Neural cell (in vitro differentiated cells): ENCODE results near the gene CIBAR2. TPM values are rescaled to one million over a fixed set of nuclear protein-coding genes. Genes with fewer than 3 reads are reported as not detected.

Experiments
- H2AFZ ChIP-seq: fragments of 200-600, 300-800 bp; sonication (generic), shearing (Covaris generic); 2 replicates; pipeline ENCODE4 v1.6.0; 2014; ENCODE audit warnings: low read depth, mild to moderate bottlenecking, antibody characterized with exemption, low read length, moderate library complexity
- H3F3A ChIP-seq: fragments of 200-600 bp; shearing (Covaris generic); 2 replicates; pipeline ENCODE4 v1.6.1; 2016; ENCODE audit warnings: mild to moderate bottlenecking, moderate library complexity, mixed read lengths, antibody characterized with exemption, low read length; ENCODE audit not compliant: insufficient read depth, poor library complexity, severe bottlenecking
- H3K27ac ChIP-seq: fragments of 200-600, 300-800 bp; sonication (generic), shearing (Covaris generic); 2 replicates; pipeline ENCODE4 v1.5.1; 2014; ENCODE audit warnings: mild to moderate bottlenecking, low read length, moderate library complexity
- H3K27me3 ChIP-seq: fragments of 300-800, 200-600 bp; sonication (generic), shearing (Covaris generic); 2 replicates; pipeline ENCODE4 v1.6.0; 2014; ENCODE audit warnings: mild to moderate bottlenecking, low read depth, low read length, moderate library complexity; ENCODE audit not compliant: insufficient read depth
- H3K36me3 ChIP-seq: fragments of 300-800, 200-600 bp; sonication (generic), shearing (Covaris generic); 2 replicates; pipeline ENCODE4 v1.5.1; 2014; ENCODE audit warnings: mild to moderate bottlenecking, antibody characterized with exemption, low read length, moderate library complexity; ENCODE audit not compliant: insufficient read depth
- H3K4me2 ChIP-seq: fragments of 300-800, 200-600 bp; sonication (generic), shearing (Covaris generic); 2 replicates; pipeline ENCODE4 v1.6.0; 2014; ENCODE audit warnings: mild to moderate bottlenecking, low read length
- H3K4me3 ChIP-seq: fragments of 300-800, 200-600 bp; sonication (generic), shearing (Covaris generic); 2 replicates; pipeline ENCODE4 v1.5.1; 2014; ENCODE audit warnings: mild to moderate bottlenecking, low read length, moderate library complexity
- H3K79me2 ChIP-seq: fragments of 200-600 bp; shearing (Covaris generic); replicated peaks from 2 replicates; pipeline ENCODE4 v1.6.0; 2014; ENCODE audit warnings: mild to moderate bottlenecking, low read length, moderate library complexity; ENCODE audit not compliant: insufficient read depth
- H3K9ac ChIP-seq: fragments of 300-800, 200-600 bp; sonication (generic), shearing (Covaris generic); 2 replicates; pipeline ENCODE4 v1.6.1; 2016; ENCODE audit warnings: mild to moderate bottlenecking, low read length, mixed read lengths
- H3K9me2 ChIP-seq: fragments of 200-600 bp; shearing (Covaris generic); 2 replicates; pipeline ENCODE4 v1.6.1; 2016; ENCODE audit warnings: mild to moderate bottlenecking, low read length, mixed read lengths; ENCODE audit not compliant: insufficient read depth
- H3K9me3 ChIP-seq: fragments of 200-600, 300-800 bp; sonication (generic), shearing (Covaris generic); 2 replicates; pipeline ENCODE4 v1.6.1; 2016; ENCODE audit warnings: mild to moderate bottlenecking, mixed run types, low read length, moderate library complexity, mixed read lengths
- H4K20me1 ChIP-seq: fragments of 200-600 bp; shearing (Covaris generic); 2 replicates; pipeline ENCODE4 v1.6.1; 2016; ENCODE audit warnings: mild to moderate bottlenecking, mixed run types; ENCODE audit not compliant: insufficient read depth
- CTCF ChIP-seq: fragments of 450-650 bp; IDR thresholded peaks from 2 replicates; pipeline ENCODE4 v1.5.1; 2014; ENCODE audit warnings: antibody characterized with exemption, mild to moderate bottlenecking, moderate library complexity; ENCODE audit not compliant: poor library complexity, severe bottlenecking
- EP300 ChIP-seq: fragments of 450-650 bp; conservative IDR thresholded peaks from 2 replicates; pipeline ENCODE4 v1.6.1; 2014; ENCODE audit warnings: antibody characterized with exemption, mild to moderate bottlenecking, moderate library complexity; ENCODE audit not compliant: poor library complexity, severe bottlenecking
- EZH2 ChIP-seq: fragments of 200-600, 300-800 bp; shearing (Covaris generic), sonication (generic); IDR thresholded peaks from 2 replicates; pipeline ENCODE4 v1.6.1; 2014; ENCODE audit warnings: antibody characterized with exemption, low read length, borderline replicate concordance, mild to moderate bottlenecking; ENCODE audit not compliant: insufficient read depth, poor library complexity, severe bottlenecking
- MXI1 ChIP-seq: fragments of 450-650 bp; conservative IDR thresholded peaks from 2 replicates; pipeline ENCODE4 v1.6.1; 2014; ENCODE audit warnings: antibody characterized with exemption, mild to moderate bottlenecking; ENCODE audit not compliant: poor library complexity, severe bottlenecking
- POLR2AphosphoS5 ChIP-seq: IDR thresholded peaks from 2 replicates; pipeline ENCODE4 v1.6.1; 2012
- RAD21 ChIP-seq: fragments of 450-650 bp; conservative IDR thresholded peaks from 2 replicates; pipeline ENCODE4 v1.6.1; 2014; ENCODE audit warnings: antibody characterized with exemption, mild to moderate bottlenecking, moderate library complexity
- SMC3 ChIP-seq: fragments of 450-650 bp; conservative IDR thresholded peaks from 2 replicates; pipeline ENCODE4 v1.6.1; 2014; ENCODE audit warnings: antibody characterized with exemption, mild to moderate bottlenecking, moderate library complexity; ENCODE audit not compliant: poor library complexity
- TAF1 ChIP-seq: IDR thresholded peaks from 2 replicates; pipeline ENCODE4 v1.6.1; 2012; ENCODE audit warnings: low read depth
- polyA plus RNA-seq: library from polyadenylated mRNA; depleted of rRNA; stranded (reverse); fragments of >200 nt; gene quantifications from 2 replicates; pipeline ENCODE4 v1.2.3, GENCODE V29; 2014
- TF ChIP-seq, protein P1 (sequence below): IDR thresholded peaks from 2 replicates; pipeline ENCODE4 v1.6.1; 2012; ENCODE audit warnings: borderline replicate concordance

The CIBAR2 gene
- polyA plus RNA-seq, 1 donor from 2014 or later, result not detected

GRCh38 chr16:85078952-85079351 is 33.3 kb downstream of the CIBAR2 start:
- no peak overlapping the region for H3K4me3 ChIP-seq
- H3K9me3 ChIP-seq, result no peaks in the 10 kb centered on the region
- H3K36me3 ChIP-seq, result peaks cover 4% of the 10 kb centered on the region
- H4K20me1 ChIP-seq, result no peaks in the 10 kb centered on the region
- no peaks in the 10 kb centered on the region for H3F3A ChIP-seq
- H3K9ac ChIP-seq, result no peak overlapping the region
- no peaks in the 10 kb centered on the region for H3K79me2 ChIP-seq
- no peaks in the 10 kb centered on the region for H3K9me2 ChIP-seq
- TF ChIP-seq, protein P1, sequence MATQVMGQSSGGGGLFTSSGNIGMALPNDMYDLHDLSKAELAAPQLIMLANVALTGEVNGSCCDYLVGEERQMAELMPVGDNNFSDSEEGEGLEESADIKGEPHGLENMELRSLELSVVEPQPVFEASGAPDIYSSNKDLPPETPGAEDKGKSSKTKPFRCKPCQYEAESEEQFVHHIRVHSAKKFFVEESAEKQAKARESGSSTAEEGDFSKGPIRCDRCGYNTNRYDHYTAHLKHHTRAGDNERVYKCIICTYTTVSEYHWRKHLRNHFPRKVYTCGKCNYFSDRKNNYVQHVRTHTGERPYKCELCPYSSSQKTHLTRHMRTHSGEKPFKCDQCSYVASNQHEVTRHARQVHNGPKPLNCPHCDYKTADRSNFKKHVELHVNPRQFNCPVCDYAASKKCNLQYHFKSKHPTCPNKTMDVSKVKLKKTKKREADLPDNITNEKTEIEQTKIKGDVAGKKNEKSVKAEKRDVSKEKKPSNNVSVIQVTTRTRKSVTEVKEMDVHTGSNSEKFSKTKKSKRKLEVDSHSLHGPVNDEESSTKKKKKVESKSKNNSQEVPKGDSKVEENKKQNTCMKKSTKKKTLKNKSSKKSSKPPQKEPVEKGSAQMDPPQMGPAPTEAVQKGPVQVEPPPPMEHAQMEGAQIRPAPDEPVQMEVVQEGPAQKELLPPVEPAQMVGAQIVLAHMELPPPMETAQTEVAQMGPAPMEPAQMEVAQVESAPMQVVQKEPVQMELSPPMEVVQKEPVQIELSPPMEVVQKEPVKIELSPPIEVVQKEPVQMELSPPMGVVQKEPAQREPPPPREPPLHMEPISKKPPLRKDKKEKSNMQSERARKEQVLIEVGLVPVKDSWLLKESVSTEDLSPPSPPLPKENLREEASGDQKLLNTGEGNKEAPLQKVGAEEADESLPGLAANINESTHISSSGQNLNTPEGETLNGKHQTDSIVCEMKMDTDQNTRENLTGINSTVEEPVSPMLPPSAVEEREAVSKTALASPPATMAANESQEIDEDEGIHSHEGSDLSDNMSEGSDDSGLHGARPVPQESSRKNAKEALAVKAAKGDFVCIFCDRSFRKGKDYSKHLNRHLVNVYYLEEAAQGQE, result no peak
- TF ChIP-seq CTCF (no peak), RAD21 (no peak), TAF1 (no peak), MXI1 (no peak), SMC3 (no peak), EP300 (no peak), EZH2 (no peak), POLR2AphosphoS5 (no peak)
- no peak overlapping the region for H3K4me2 ChIP-seq
- H3K27me3 ChIP-seq, result no peaks in the 10 kb centered on the region
- H3K27ac ChIP-seq, result no peak overlapping the region
- no peak overlapping the region for H2AFZ ChIP-seq

DNA sequence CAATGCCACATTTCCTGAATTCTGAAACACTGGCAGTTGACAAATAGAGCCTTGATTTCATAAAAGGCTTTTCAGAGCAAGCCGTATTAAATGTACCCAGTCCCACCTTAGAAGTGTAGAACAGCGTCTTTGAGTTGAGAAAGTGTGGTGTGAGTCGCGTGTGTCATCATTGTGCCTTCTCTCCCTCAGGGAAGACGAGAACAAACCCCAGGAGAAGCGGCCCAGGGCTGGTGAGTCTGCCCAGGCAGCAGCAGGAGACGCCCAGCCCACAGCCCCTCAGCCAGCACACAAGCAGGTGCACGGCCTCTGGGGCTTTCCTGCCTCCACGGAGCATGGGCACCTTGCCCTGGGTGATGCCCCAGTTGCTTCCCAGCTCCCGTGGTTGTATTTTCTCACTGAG is 34.0 kb downstream of the CIBAR2 start:
- Histone ChIP-seq H4K20me1 (no peaks in the 10 kb centered on the region), H2AFZ (no peak overlapping the region), H3K4me3 (no peak overlapping the region), H3K27me3 (no peaks in the 10 kb centered on the region), H3K9ac (no peak overlapping the region), H3F3A (no peaks in the 10 kb centered on the region), H3K4me2 (no peak overlapping the region), H3K9me2 (no peaks in the 10 kb centered on the region), H3K79me2 (no peaks in the 10 kb centered on the region), H3K27ac (no peak overlapping the region), H3K9me3 (no peaks in the 10 kb centered on the region), H3K36me3 (peaks cover 4% of the 10 kb centered on the region)
- TF ChIP-seq EP300 (no peak), RAD21 (no peak), MXI1 (no peak), TAF1 (no peak), POLR2AphosphoS5 (no peak)
